Rectal smooth muscle tissue (tissue), 1 donor: ENCODE data around the gene ADM5.

ENCODE experiments used
- H3K27ac ChIP-seq: one replicate; pipeline ENCODE4 v1.7.0; 2013; ENCODE audit warnings: low read depth, low read length, inconsistent platforms
- H3K27me3 ChIP-seq: one replicate; pipeline ENCODE4 v1.7.0; 2013; ENCODE audit warnings: low read length; ENCODE audit not compliant: control insufficient read depth, insufficient read depth
- H3K36me3 ChIP-seq: one replicate; pipeline ENCODE4 v1.7.0; 2013; ENCODE audit warnings: low read length; ENCODE audit not compliant: control insufficient read depth, insufficient read depth
- H3K4me1 ChIP-seq: one replicate; pipeline ENCODE4 v1.7.0; 2013; ENCODE audit warnings: low read length; ENCODE audit not compliant: control insufficient read depth, insufficient read depth
- H3K4me3 ChIP-seq: one replicate; pipeline ENCODE4 v1.7.0; 2013; ENCODE audit warnings: low read length
- H3K9ac ChIP-seq: one replicate; pipeline ENCODE4 v1.7.0; 2013; ENCODE audit warnings: low read length

The ADM5 gene

GRCh38 chr19:49652551-49653465 lies 36.6 kb upstream of the ADM5 start:
- no peaks in the 10 kb centered on the region for H3K4me1 ChIP-seq
- H3K4me3 ChIP-seq = no peak overlapping the region
- H3K36me3 ChIP-seq = peaks cover 41% of the 10 kb centered on the region
- H3K27ac ChIP-seq = no peak overlapping the region
- no peak overlapping the region for H3K9ac ChIP-seq
- H3K27me3 ChIP-seq = no peaks in the 10 kb centered on the region

- Histone ChIP-seq H3K4me3 (no peak overlapping the region), H3K4me1 (no peaks in the 10 kb centered on the region), H3K27ac (no peak overlapping the region), H3K9ac (no peak overlapping the region), H3K27me3 (no peaks in the 10 kb centered on the region), H3K36me3 (peaks cover 43% of the 10 kb centered on the region)
These were observed 36.0 kb upstream of the ADM5 start for GRCh38 chr19:49653466-49653806.

GRCh38 chr19:49654581-49654980 lies 34.8 kb upstream of the ADM5 start:
- H3K36me3 ChIP-seq = peaks cover 46% of the 10 kb centered on the region

GRCh38 chr19:49655570-49656455 lies 33.6 kb upstream of the ADM5 start:
- H3K9ac ChIP-seq = no peak overlapping the region
- H3K36me3 ChIP-seq = peaks cover 48% of the 10 kb centered on the region
- no peak overlapping the region for H3K27ac ChIP-seq
- H3K4me3 ChIP-seq = no peak overlapping the region
- H3K27me3 ChIP-seq = no peaks in the 10 kb centered on the region
- no peaks in the 10 kb centered on the region for H3K4me1 ChIP-seq

More at GRCh38 chr19:49654581-49654980, 34.8 kb upstream of the ADM5 start:
- no peak overlapping the region for H3K4me3 ChIP-seq
- no peak overlapping the region for H3K27ac ChIP-seq
- H3K27me3 ChIP-seq = no peaks in the 10 kb centered on the region
- H3K4me1 ChIP-seq = no peaks in the 10 kb centered on the region
- H3K9ac ChIP-seq = no peak overlapping the region

- H3K27me3 ChIP-seq = no peaks in the 10 kb centered on the region
- no peak overlapping the region for H3K4me3 ChIP-seq
- H3K9ac ChIP-seq = no peak overlapping the region
- H3K4me1 ChIP-seq = no peaks in the 10 kb centered on the region
- H3K27ac ChIP-seq = no peak overlapping the region
- peaks cover 51% of the 10 kb centered on the region for H3K36me3 ChIP-seq
These were observed 32.8 kb upstream of the ADM5 start for GRCh38 chr19:49656456-49657109.

GRCh38 chr19:49657493-49658138 lies 31.8 kb upstream of the ADM5 start:
- H3K4me1 ChIP-seq = no peaks in the 10 kb centered on the region
- no peak overlapping the region for H3K4me3 ChIP-seq
- H3K36me3 ChIP-seq = peaks cover 52% of the 10 kb centered on the region
- no peak overlapping the region for H3K9ac ChIP-seq
- H3K27me3 ChIP-seq = no peaks in the 10 kb centered on the region
- H3K27ac ChIP-seq = no peak overlapping the region

- no peaks in the 10 kb centered on the region for H3K27me3 ChIP-seq
- peaks cover 50% of the 10 kb centered on the region for H3K36me3 ChIP-seq
- H3K9ac ChIP-seq = no peak overlapping the region
- no peak overlapping the region for H3K27ac ChIP-seq
- H3K4me1 ChIP-seq = no peaks in the 10 kb centered on the region
- no peak overlapping the region for H3K4me3 ChIP-seq
These were observed 31.3 kb upstream of the ADM5 start for GRCh38 chr19:49658139-49658517.

- Histone ChIP-seq H3K27me3 (no peaks in the 10 kb centered on the region), H3K9ac (no peak overlapping the region), H3K36me3 (peaks cover 47% of the 10 kb centered on the region), H3K4me1 (no peaks in the 10 kb centered on the region), H3K27ac (no peak overlapping the region), H3K4me3 (no peak overlapping the region)
These were observed 30.6 kb upstream of the ADM5 start for GRCh38 chr19:49658566-49659442.

- Histone ChIP-seq H3K9ac (no peak overlapping the region), H3K4me3 (no peak overlapping the region), H3K27ac (no peak overlapping the region), H3K27me3 (no peaks in the 10 kb centered on the region), H3K36me3 (peaks cover 37% of the 10 kb centered on the region), H3K4me1 (no peaks in the 10 kb centered on the region)
These were observed 28.9 kb upstream of the ADM5 start for GRCh38 chr19:49660338-49660961.

- Histone ChIP-seq H3K36me3 (peaks cover 27% of the 10 kb centered on the region), H3K27me3 (no peaks in the 10 kb centered on the region), H3K9ac (no peak overlapping the region), H3K27ac (no peak overlapping the region), H3K4me1 (peaks cover 5% of the 10 kb centered on the region), H3K4me3 (no peak overlapping the region)
These were observed 27.4 kb upstream of the ADM5 start for GRCh38 chr19:49662011-49662410.

GRCh38 chr19:49663224-49663623 lies 26.2 kb upstream of the ADM5 start:
- peaks cover 19% of the 10 kb centered on the region for H3K36me3 ChIP-seq
- no peak overlapping the region for H3K27ac ChIP-seq
- H3K27me3 ChIP-seq = no peaks in the 10 kb centered on the region
- H3K9ac ChIP-seq = no peak overlapping the region
- H3K4me1 ChIP-seq = peaks cover 5% of the 10 kb centered on the region
- H3K4me3 ChIP-seq = no peak overlapping the region
